Neutrophil (primary cell): Measurements from ENCODE around the gene PANX3.

Experiments used
- H3K27ac ChIP-seq: fragments of 200-600 bp; sonication (generic); 2 replicates; pipeline ENCODE4 v1.5.1; 2016; ENCODE audit warnings: mild to moderate bottlenecking, moderate library complexity
- H3K27me3 ChIP-seq: fragments of 200-600 bp; sonication (generic); 2 replicates; pipeline ENCODE4 v1.6.0; 2016; ENCODE audit warnings: mild to moderate bottlenecking
- H3K36me3 ChIP-seq: fragments of 200-600 bp; sonication (generic); 2 replicates; pipeline ENCODE4 v1.5.1; 2017
- H3K4me1 ChIP-seq, 2 experiments: fragments of 200-600 bp in 1 of 2; sonication (generic) in 1 of 2; 1 replicate in 1 of 2; 2 replicates in 1 of 2; pipeline versions ENCODE4 v1.5.1 to v1.6.1; 2013 to 2016; ENCODE audit warnings: low read depth in 1 of 2, low read length in 1 of 2, mild to moderate bottlenecking in 1 of 2, moderate library complexity in 1 of 2; ENCODE audit not compliant: control insufficient read depth in 1 of 2, insufficient read depth in 1 of 2
- H3K4me3 ChIP-seq, 2 experiments: fragments of 200-600 bp in 1 of 2; sonication (generic) in 1 of 2; 1 replicate in 1 of 2; 2 replicates in 1 of 2; pipeline ENCODE4 v1.5.1; 2013 to 2016; ENCODE audit warnings: low read depth in 1 of 2, low read length in 1 of 2, mild to moderate bottlenecking in 1 of 2, moderate library complexity in 1 of 2
- H3K9me3 ChIP-seq: fragments of 200-600 bp; sonication (generic); 2 replicates; pipeline ENCODE4 v1.5.1; 2016
- CTCF ChIP-seq: fragments of 200-600 bp; sonication (generic); IDR thresholded peaks from 2 replicates; pipeline ENCODE4 v1.5.1; 2016; ENCODE audit warnings: antibody characterized with exemption

The PANX3 gene, protein sequence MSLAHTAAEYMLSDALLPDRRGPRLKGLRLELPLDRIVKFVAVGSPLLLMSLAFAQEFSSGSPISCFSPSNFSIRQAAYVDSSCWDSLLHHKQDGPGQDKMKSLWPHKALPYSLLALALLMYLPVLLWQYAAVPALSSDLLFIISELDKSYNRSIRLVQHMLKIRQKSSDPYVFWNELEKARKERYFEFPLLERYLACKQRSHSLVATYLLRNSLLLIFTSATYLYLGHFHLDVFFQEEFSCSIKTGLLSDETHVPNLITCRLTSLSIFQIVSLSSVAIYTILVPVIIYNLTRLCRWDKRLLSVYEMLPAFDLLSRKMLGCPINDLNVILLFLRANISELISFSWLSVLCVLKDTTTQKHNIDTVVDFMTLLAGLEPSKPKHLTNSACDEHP

DNA sequence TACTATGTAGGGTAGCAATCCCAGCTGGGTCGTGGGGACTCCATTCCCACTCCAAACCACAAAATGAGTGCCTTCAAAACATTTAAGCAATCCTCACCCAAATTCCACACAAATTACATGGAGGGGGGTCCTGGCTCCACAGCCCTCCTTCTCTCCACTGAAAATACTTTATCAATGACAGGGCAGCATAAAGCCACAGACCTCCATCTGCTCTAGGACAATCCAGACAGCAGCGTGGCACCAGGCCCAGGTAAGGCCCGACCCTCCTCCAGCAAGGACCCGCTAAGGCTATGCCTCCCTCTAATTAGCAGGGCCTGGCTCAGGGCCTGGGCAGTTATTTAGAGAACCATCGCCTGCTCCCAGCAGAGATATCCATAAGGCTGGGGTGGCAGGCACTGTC lies at the start of gene PANX3:
Gene PANX3 (plus strand): TSS at position 365 of the 400 bp plus-strand sequence. CDS start 129 bp downstream, outside the sequence.
- peaks cover 5% of the 10 kb centered on the region for H3K27me3 ChIP-seq
- H3K4me3 ChIP-seq, result no peak within 1 kb of the TSS
- no peaks in the 10 kb centered on the region for H3K9me3 ChIP-seq
- TF ChIP-seq CTCF, result no peak
- no peaks in the 10 kb centered on the region for H3K36me3 ChIP-seq
- no peak within 1 kb of the TSS for H3K27ac ChIP-seq
- H3K4me1 ChIP-seq, result peaks cover 2% of the 10 kb centered on the region in 2 experiments

DNA sequence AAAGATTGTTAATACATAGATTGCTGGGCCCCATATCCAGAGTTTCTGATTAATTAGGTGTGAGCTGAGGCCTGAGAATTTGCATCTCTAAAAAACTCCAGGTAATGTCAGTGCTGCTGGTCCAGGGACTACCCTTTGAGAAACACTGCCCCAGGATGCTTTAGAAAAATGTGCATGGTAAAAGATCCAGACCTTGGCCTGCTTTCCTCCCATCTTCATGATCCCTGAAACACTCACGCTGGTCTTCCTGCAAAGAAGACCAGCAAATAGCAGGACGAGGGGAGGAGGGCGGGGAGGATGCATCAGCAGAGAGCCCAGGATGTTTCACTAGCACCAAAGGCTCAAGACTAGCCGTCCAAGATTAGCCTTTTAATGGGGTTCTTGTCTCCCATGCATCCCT lies 41.5 kb upstream of the PANX3 start, which contains the start of gene OR8A1:
Gene OR8A1 (plus strand): TSS at position 301 of the 400 bp plus-strand sequence. CDS start 123 bp downstream, outside the sequence.
- no peak for TF ChIP-seq CTCF
- Histone ChIP-seq H3K4me3 (no peak within 1 kb of the TSS), H3K4me1 (no peaks in the 10 kb centered on the region)

GRCh38 chr11:124570160-124570559 lies 41.1 kb upstream of the PANX3 start:
- no peaks in the 10 kb centered on the region for H3K4me1 ChIP-seq
- H3K9me3 ChIP-seq, result no peaks in the 10 kb centered on the region
- no peak for TF ChIP-seq CTCF
- H3K27ac ChIP-seq, result no peak overlapping the region
- H3K4me3 ChIP-seq, result no peak overlapping the region
- H3K36me3 ChIP-seq, result no peaks in the 10 kb centered on the region
- H3K27me3 ChIP-seq, result no peaks in the 10 kb centered on the region

More for the DNA sequence above, 41.5 kb upstream of the PANX3 start, which contains the start of gene OR8A1:
- Histone ChIP-seq H3K27me3 (no peaks in the 10 kb centered on the region), H3K27ac (no peak within 1 kb of the TSS), H3K36me3 (no peaks in the 10 kb centered on the region), H3K9me3 (no peaks in the 10 kb centered on the region)

- H3K36me3 ChIP-seq, result no peaks in the 10 kb centered on the region
- no peak overlapping the region for H3K4me3 ChIP-seq
- peaks cover 5% of the 10 kb centered on the region for H3K27me3 ChIP-seq
- no peak for TF ChIP-seq CTCF
- no peaks in the 10 kb centered on the region for H3K9me3 ChIP-seq
- H3K27ac ChIP-seq, result no peak overlapping the region
- H3K4me1 ChIP-seq, result no peaks in the 10 kb centered on the region
Observed at GRCh38 chr11:124577716-124578427, 33.4 kb upstream of the PANX3 start.

DNA sequence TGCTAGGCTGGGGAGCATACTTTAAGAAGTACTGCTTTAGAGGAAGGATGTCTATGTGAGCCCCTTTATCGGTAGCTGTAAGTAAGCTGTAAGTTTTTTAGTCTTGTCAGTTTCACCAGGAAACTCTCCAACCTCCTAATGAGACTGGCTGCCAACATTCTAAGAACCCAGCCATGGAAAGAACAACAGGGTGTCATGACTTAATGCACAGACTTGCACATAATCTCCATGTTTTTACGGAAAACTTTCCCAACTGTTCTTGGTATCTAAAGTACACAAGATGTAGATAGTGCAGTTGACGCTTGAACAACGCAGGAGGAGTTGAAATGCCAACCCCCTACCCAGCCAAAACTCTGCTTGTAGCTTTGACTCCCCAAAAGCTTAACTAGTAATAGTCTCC lies 32.5 kb upstream of the PANX3 start:
- Histone ChIP-seq H3K27ac (no peak overlapping the region), H3K9me3 (no peaks in the 10 kb centered on the region), H3K4me1 (no peaks in the 10 kb centered on the region), H3K4me3 (no peak overlapping the region), H3K27me3 (peaks cover 6% of the 10 kb centered on the region), H3K36me3 (no peaks in the 10 kb centered on the region)
- no peak for TF ChIP-seq CTCF
